MG63 (cell line): ENCODE data around the gene SCT. TPM values are rescaled to one million over a fixed set of nuclear protein-coding genes. Genes with fewer than 3 reads are reported as not detected.
A peak's percentile ranks its signal among the peaks of the same experiment; 100 is the strongest.

ENCODE experiments used
- DNase-seq: peaks from one replicate; pipeline ENCODE4 v3.0.0-alpha.2; 2020
- H3K27me3 ChIP-seq: fragments of 250-450 bp; sonication (Bioruptor Pico); 2 replicates; pipeline ENCODE4 v1.5.1; 2020; ENCODE audit warnings: mild to moderate bottlenecking, moderate library complexity
- H3K36me3 ChIP-seq: fragments of 250-450 bp; sonication (Bioruptor Pico); 2 replicates; pipeline ENCODE4 v1.5.1; 2020; ENCODE audit warnings: mild to moderate bottlenecking, moderate library complexity
- H3K4me3 ChIP-seq: fragments of 250-450 bp; sonication (Bioruptor Pico); 2 replicates; pipeline ENCODE4 v1.5.1; 2020; ENCODE audit warnings: mild to moderate bottlenecking, moderate library complexity
- H3K9me3 ChIP-seq: fragments of 250-450 bp; sonication (Bioruptor Pico); 2 replicates; pipeline ENCODE4 v1.5.1; 2020; ENCODE audit warnings: mild to moderate bottlenecking, moderate library complexity
- total RNA-seq: library from RNA; depleted of rRNA; stranded (reverse); fragments of >200 nt; shearing (Covaris generic); gene quantifications from 2 replicates; pipeline ENCODE4 v1.2.3, GENCODE V29; 2014; ENCODE audit warnings: low replicate concordance

SCT gene
- total RNA-seq, 1 experiment from 2014 or later, result not detected

GRCh38 chr11:616320-617198 is 10.4 kb downstream of the SCT start:
- peaks cover 48% of the 10 kb centered on the region for H3K36me3 ChIP-seq
- H3K4me3 ChIP-seq, result peak overlapping the region; percentile 74; the same call in 1 of the 2 replicates
- DNase-seq, result no peak
- no peaks in the 10 kb centered on the region for H3K27me3 ChIP-seq
- no peaks in the 10 kb centered on the region for H3K9me3 ChIP-seq

- Histone ChIP-seq H3K9me3 (no peaks in the 10 kb centered on the region), H3K27me3 (no peaks in the 10 kb centered on the region), H3K4me3 (peak within 1 kb of the TSS; percentile 74), H3K36me3 (peaks cover 57% of the 10 kb centered on the region)
- peak; percentile 85 for DNase-seq
These were observed 11.3 kb downstream of the SCT start, which contains the start of gene IRF7 for GRCh38 chr11:615504-616319. Gene IRF7, minus strand, starts transcription at chr11:615950. Its CDS starts 586 bp downstream, at chr11:615364.

GRCh38 chr11:614623-615503 is 12.1 kb downstream of the SCT start:
- H3K9me3 ChIP-seq, result no peaks in the 10 kb centered on the region
- peak; percentile 52 for DNase-seq

GRCh38 chr11:614021-614622 is 12.9 kb downstream of the SCT start:
- Histone ChIP-seq H3K27me3 (no peaks in the 10 kb centered on the region), H3K4me3 (peak overlapping the region; percentile 74), H3K9me3 (no peaks in the 10 kb centered on the region), H3K36me3 (peaks cover 70% of the 10 kb centered on the region)
- DNase-seq, result no peak

More at GRCh38 chr11:614623-615503, 12.1 kb downstream of the SCT start:
- peaks cover 65% of the 10 kb centered on the region for H3K36me3 ChIP-seq
- no peaks in the 10 kb centered on the region for H3K27me3 ChIP-seq
- H3K4me3 ChIP-seq, result peak overlapping the region; percentile 74

GRCh38 chr11:613369-613968 is 13.5 kb downstream of the SCT start:
- peak; percentile 70 for DNase-seq
- no peaks in the 10 kb centered on the region for H3K27me3 ChIP-seq
- no peaks in the 10 kb centered on the region for H3K9me3 ChIP-seq
- no peak overlapping the region for H3K4me3 ChIP-seq
- peaks cover 76% of the 10 kb centered on the region for H3K36me3 ChIP-seq

GRCh38 chr11:612961-613300 is 14.1 kb downstream of the SCT start:
- no peaks in the 10 kb centered on the region for H3K9me3 ChIP-seq
- H3K27me3 ChIP-seq, result no peaks in the 10 kb centered on the region
- H3K36me3 ChIP-seq, result peaks cover 77% of the 10 kb centered on the region
- DNase-seq, result no peak
- no peak overlapping the region for H3K4me3 ChIP-seq

- Histone ChIP-seq H3K9me3 (no peaks in the 10 kb centered on the region), H3K4me3 (no peak overlapping the region), H3K27me3 (no peaks in the 10 kb centered on the region), H3K36me3 (peaks cover 80% of the 10 kb centered on the region)
- peak; percentile 47 for DNase-seq
These were observed 14.6 kb downstream of the SCT start for GRCh38 chr11:612201-612960.

GRCh38 chr11:611001-611996 is 15.7 kb downstream of the SCT start:
- Histone ChIP-seq H3K9me3 (no peaks in the 10 kb centered on the region), H3K27me3 (no peaks in the 10 kb centered on the region), H3K36me3 (peaks cover 90% of the 10 kb centered on the region), H3K4me3 (no peak overlapping the region)
- no peak for DNase-seq

- no peak overlapping the region for H3K4me3 ChIP-seq
- no peaks in the 10 kb centered on the region for H3K9me3 ChIP-seq
- no peaks in the 10 kb centered on the region for H3K27me3 ChIP-seq
- no peak for DNase-seq
- peaks cover 95% of the 10 kb centered on the region for H3K36me3 ChIP-seq
These were observed 16.7 kb downstream of the SCT start for GRCh38 chr11:610146-610801.

GRCh38 chr11:609341-609811 is 17.6 kb downstream of the SCT start:
- Histone ChIP-seq H3K27me3 (no peaks in the 10 kb centered on the region), H3K4me3 (no peak overlapping the region), H3K36me3 (peaks cover 95% of the 10 kb centered on the region), H3K9me3 (no peaks in the 10 kb centered on the region)
- no peak for DNase-seq

- H3K4me3 ChIP-seq, result no peak overlapping the region
- no peaks in the 10 kb centered on the region for H3K27me3 ChIP-seq
- no peaks in the 10 kb centered on the region for H3K9me3 ChIP-seq
- DNase-seq, result no peak
- peaks cover 95% of the 10 kb centered on the region for H3K36me3 ChIP-seq
These were observed 18.2 kb downstream of the SCT start for GRCh38 chr11:608791-609251.

GRCh38 chr11:607971-608659 is 18.9 kb downstream of the SCT start:
- Histone ChIP-seq H3K27me3 (no peaks in the 10 kb centered on the region), H3K4me3 (no peak overlapping the region), H3K9me3 (no peaks in the 10 kb centered on the region), H3K36me3 (peaks cover 95% of the 10 kb centered on the region)
- DNase-seq, result no peak
